Neural cell (in vitro differentiated cells): Measurements from ENCODE around the gene PLD5. TPM values are rescaled to one million over a fixed set of nuclear protein-coding genes. Genes with fewer than 3 reads are reported as not detected.

Experiments
- H2AFZ ChIP-seq: fragments of 200-600, 300-800 bp; sonication (generic), shearing (Covaris generic); 2 replicates; pipeline ENCODE4 v1.6.0; 2014; ENCODE audit warnings: low read depth, mild to moderate bottlenecking, antibody characterized with exemption, low read length, moderate library complexity
- H3F3A ChIP-seq: fragments of 200-600 bp; shearing (Covaris generic); 2 replicates; pipeline ENCODE4 v1.6.1; 2016; ENCODE audit warnings: mild to moderate bottlenecking, moderate library complexity, mixed read lengths, antibody characterized with exemption, low read length; ENCODE audit not compliant: insufficient read depth, poor library complexity, severe bottlenecking
- H3K27ac ChIP-seq: fragments of 200-600, 300-800 bp; sonication (generic), shearing (Covaris generic); 2 replicates; pipeline ENCODE4 v1.5.1; 2014; ENCODE audit warnings: mild to moderate bottlenecking, low read length, moderate library complexity
- H3K27me3 ChIP-seq: fragments of 300-800, 200-600 bp; sonication (generic), shearing (Covaris generic); 2 replicates; pipeline ENCODE4 v1.6.0; 2014; ENCODE audit warnings: mild to moderate bottlenecking, low read depth, low read length, moderate library complexity; ENCODE audit not compliant: insufficient read depth
- H3K36me3 ChIP-seq: fragments of 300-800, 200-600 bp; sonication (generic), shearing (Covaris generic); 2 replicates; pipeline ENCODE4 v1.5.1; 2014; ENCODE audit warnings: mild to moderate bottlenecking, antibody characterized with exemption, low read length, moderate library complexity; ENCODE audit not compliant: insufficient read depth
- H3K4me2 ChIP-seq: fragments of 300-800, 200-600 bp; sonication (generic), shearing (Covaris generic); 2 replicates; pipeline ENCODE4 v1.6.0; 2014; ENCODE audit warnings: mild to moderate bottlenecking, low read length
- H3K4me3 ChIP-seq: fragments of 300-800, 200-600 bp; sonication (generic), shearing (Covaris generic); 2 replicates; pipeline ENCODE4 v1.5.1; 2014; ENCODE audit warnings: mild to moderate bottlenecking, low read length, moderate library complexity
- H3K79me2 ChIP-seq: fragments of 200-600 bp; shearing (Covaris generic); replicated peaks from 2 replicates; pipeline ENCODE4 v1.6.0; 2014; ENCODE audit warnings: mild to moderate bottlenecking, low read length, moderate library complexity; ENCODE audit not compliant: insufficient read depth
- H3K9ac ChIP-seq: fragments of 300-800, 200-600 bp; sonication (generic), shearing (Covaris generic); 2 replicates; pipeline ENCODE4 v1.6.1; 2016; ENCODE audit warnings: mild to moderate bottlenecking, low read length, mixed read lengths
- H3K9me2 ChIP-seq: fragments of 200-600 bp; shearing (Covaris generic); 2 replicates; pipeline ENCODE4 v1.6.1; 2016; ENCODE audit warnings: mild to moderate bottlenecking, low read length, mixed read lengths; ENCODE audit not compliant: insufficient read depth
- H3K9me3 ChIP-seq: fragments of 200-600, 300-800 bp; sonication (generic), shearing (Covaris generic); 2 replicates; pipeline ENCODE4 v1.6.1; 2016; ENCODE audit warnings: mild to moderate bottlenecking, mixed run types, low read length, moderate library complexity, mixed read lengths
- H4K20me1 ChIP-seq: fragments of 200-600 bp; shearing (Covaris generic); 2 replicates; pipeline ENCODE4 v1.6.1; 2016; ENCODE audit warnings: mild to moderate bottlenecking, mixed run types; ENCODE audit not compliant: insufficient read depth
- CTCF ChIP-seq: fragments of 450-650 bp; IDR thresholded peaks from 2 replicates; pipeline ENCODE4 v1.5.1; 2014; ENCODE audit warnings: antibody characterized with exemption, mild to moderate bottlenecking, moderate library complexity; ENCODE audit not compliant: poor library complexity, severe bottlenecking
- EP300 ChIP-seq: fragments of 450-650 bp; conservative IDR thresholded peaks from 2 replicates; pipeline ENCODE4 v1.6.1; 2014; ENCODE audit warnings: antibody characterized with exemption, mild to moderate bottlenecking, moderate library complexity; ENCODE audit not compliant: poor library complexity, severe bottlenecking
- EZH2 ChIP-seq: fragments of 200-600, 300-800 bp; shearing (Covaris generic), sonication (generic); IDR thresholded peaks from 2 replicates; pipeline ENCODE4 v1.6.1; 2014; ENCODE audit warnings: antibody characterized with exemption, low read length, borderline replicate concordance, mild to moderate bottlenecking; ENCODE audit not compliant: insufficient read depth, poor library complexity, severe bottlenecking
- MXI1 ChIP-seq: fragments of 450-650 bp; conservative IDR thresholded peaks from 2 replicates; pipeline ENCODE4 v1.6.1; 2014; ENCODE audit warnings: antibody characterized with exemption, mild to moderate bottlenecking; ENCODE audit not compliant: poor library complexity, severe bottlenecking
- POLR2AphosphoS5 ChIP-seq: IDR thresholded peaks from 2 replicates; pipeline ENCODE4 v1.6.1; 2012
- RAD21 ChIP-seq: fragments of 450-650 bp; conservative IDR thresholded peaks from 2 replicates; pipeline ENCODE4 v1.6.1; 2014; ENCODE audit warnings: antibody characterized with exemption, mild to moderate bottlenecking, moderate library complexity
- SMC3 ChIP-seq: fragments of 450-650 bp; conservative IDR thresholded peaks from 2 replicates; pipeline ENCODE4 v1.6.1; 2014; ENCODE audit warnings: antibody characterized with exemption, mild to moderate bottlenecking, moderate library complexity; ENCODE audit not compliant: poor library complexity
- TAF1 ChIP-seq: IDR thresholded peaks from 2 replicates; pipeline ENCODE4 v1.6.1; 2012; ENCODE audit warnings: low read depth
- polyA plus RNA-seq: library from polyadenylated mRNA; depleted of rRNA; stranded (reverse); fragments of >200 nt; gene quantifications from 2 replicates; pipeline ENCODE4 v1.2.3, GENCODE V29; 2014
- TF ChIP-seq, protein P1 (sequence below): IDR thresholded peaks from 2 replicates; pipeline ENCODE4 v1.6.1; 2012; ENCODE audit warnings: borderline replicate concordance

The PLD5 gene
- polyA plus RNA-seq, 1 donor from 2014 or later = 0.64 TPM

GRCh38 chr1:242089911-242090310 lies 434.6 kb downstream of the PLD5 start:
- Histone ChIP-seq H3K9me2 (no peaks in the 10 kb centered on the region), H3F3A (no peaks in the 10 kb centered on the region), H2AFZ (no peak overlapping the region), H3K4me2 (no peak overlapping the region), H3K9ac (no peak overlapping the region), H3K27ac (no peak overlapping the region), H3K36me3 (no peaks in the 10 kb centered on the region), H3K79me2 (no peaks in the 10 kb centered on the region), H4K20me1 (no peaks in the 10 kb centered on the region), H3K9me3 (no peaks in the 10 kb centered on the region), H3K27me3 (no peaks in the 10 kb centered on the region), H3K4me3 (no peak overlapping the region)
- TF ChIP-seq SMC3 (no peak), EZH2 (no peak), MXI1 (no peak), EP300 (no peak), POLR2AphosphoS5 (no peak), RAD21 (no peak), CTCF (no peak)
- TF ChIP-seq, protein P1, sequence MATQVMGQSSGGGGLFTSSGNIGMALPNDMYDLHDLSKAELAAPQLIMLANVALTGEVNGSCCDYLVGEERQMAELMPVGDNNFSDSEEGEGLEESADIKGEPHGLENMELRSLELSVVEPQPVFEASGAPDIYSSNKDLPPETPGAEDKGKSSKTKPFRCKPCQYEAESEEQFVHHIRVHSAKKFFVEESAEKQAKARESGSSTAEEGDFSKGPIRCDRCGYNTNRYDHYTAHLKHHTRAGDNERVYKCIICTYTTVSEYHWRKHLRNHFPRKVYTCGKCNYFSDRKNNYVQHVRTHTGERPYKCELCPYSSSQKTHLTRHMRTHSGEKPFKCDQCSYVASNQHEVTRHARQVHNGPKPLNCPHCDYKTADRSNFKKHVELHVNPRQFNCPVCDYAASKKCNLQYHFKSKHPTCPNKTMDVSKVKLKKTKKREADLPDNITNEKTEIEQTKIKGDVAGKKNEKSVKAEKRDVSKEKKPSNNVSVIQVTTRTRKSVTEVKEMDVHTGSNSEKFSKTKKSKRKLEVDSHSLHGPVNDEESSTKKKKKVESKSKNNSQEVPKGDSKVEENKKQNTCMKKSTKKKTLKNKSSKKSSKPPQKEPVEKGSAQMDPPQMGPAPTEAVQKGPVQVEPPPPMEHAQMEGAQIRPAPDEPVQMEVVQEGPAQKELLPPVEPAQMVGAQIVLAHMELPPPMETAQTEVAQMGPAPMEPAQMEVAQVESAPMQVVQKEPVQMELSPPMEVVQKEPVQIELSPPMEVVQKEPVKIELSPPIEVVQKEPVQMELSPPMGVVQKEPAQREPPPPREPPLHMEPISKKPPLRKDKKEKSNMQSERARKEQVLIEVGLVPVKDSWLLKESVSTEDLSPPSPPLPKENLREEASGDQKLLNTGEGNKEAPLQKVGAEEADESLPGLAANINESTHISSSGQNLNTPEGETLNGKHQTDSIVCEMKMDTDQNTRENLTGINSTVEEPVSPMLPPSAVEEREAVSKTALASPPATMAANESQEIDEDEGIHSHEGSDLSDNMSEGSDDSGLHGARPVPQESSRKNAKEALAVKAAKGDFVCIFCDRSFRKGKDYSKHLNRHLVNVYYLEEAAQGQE = no peak

- Histone ChIP-seq H4K20me1 (no peaks in the 10 kb centered on the region), H3K9me3 (no peaks in the 10 kb centered on the region), H2AFZ (no peak overlapping the region), H3K27ac (no peak overlapping the region), H3K9ac (no peak overlapping the region), H3K36me3 (no peaks in the 10 kb centered on the region), H3K9me2 (no peaks in the 10 kb centered on the region), H3K4me3 (no peak overlapping the region), H3K27me3 (no peaks in the 10 kb centered on the region), H3F3A (no peaks in the 10 kb centered on the region), H3K79me2 (no peaks in the 10 kb centered on the region), H3K4me2 (no peak overlapping the region)
- TF ChIP-seq, protein P1 = no peak
- TF ChIP-seq MXI1 = no peak
- no peak for TF ChIP-seq RAD21
- no peak for TF ChIP-seq CTCF
- TF ChIP-seq SMC3 = no peak
- no peak for TF ChIP-seq EP300
- no peak for TF ChIP-seq POLR2AphosphoS5
- TF ChIP-seq TAF1 = no peak
- no peak for TF ChIP-seq EZH2
These were observed 435.6 kb downstream of the PLD5 start for GRCh38 chr1:242088875-242089274.
